GM12878 (cell line): ENCODE results near the gene PPP1R13B. TPM values are rescaled to one million over a fixed set of nuclear protein-coding genes. Genes with fewer than 3 reads are reported as not detected.

ENCODE experiments used
- ATAC-seq: fragments of 200-7000 bp; cut with Tn5 transposase; 3 replicates; pipeline ENCODE4 v1.9.1; 2020; ENCODE audit warnings: mild to moderate bottlenecking, moderate library complexity
- BruUV-seq: library from RNA; stranded (reverse); fragments of 400-500 nt; replicated peaks from 2 replicates; lab custom pipeline; 2021; lab: Mats Ljungman, UMichigan
- CTCF ChIA-PET: fragments of 300-600 bp; sonication (Branson Sonifier 250); formaldehyde crosslinking; extraction: SDS; loops from one replicate; lab custom pipeline; 2021; ENCODE audit warnings: inconsistent platforms; lab: Yijun Ruan, JAX
- POLR2A ChIA-PET: fragments of 350-600 bp; formaldehyde crosslinking; extraction: SDS; loops from one replicate; lab custom pipeline; 2021; ENCODE audit warnings: inconsistent platforms; lab: Charles Lee
- RAD21 ChIA-PET: fragments of 300-600 bp; sonication (Branson Sonifier 250); formaldehyde crosslinking; loops from one replicate; lab custom pipeline; 2023; ENCODE audit warnings: antibody characterized with exemption; ENCODE audit not compliant: unreplicated experiment; lab: Charles Lee
- SMC1A ChIA-PET: fragments of 300-600 bp; sonication (Branson Sonifier 250); formaldehyde crosslinking; loops from one replicate; lab custom pipeline; 2023; ENCODE audit not compliant: unreplicated experiment, uncharacterized antibody; lab: Charles Lee
- DNase-seq: peaks from one replicate; pipeline ENCODE4 v3.0.0-alpha.2; 2011; ENCODE audit warnings: low read depth, low spot score
- FAIRE-seq: peaks from 3 replicates; lab custom pipeline; 2011; peaks lifted over from hg19 to GRCh38; lab: Jason Lieb, UNC
- H2AFZ ChIP-seq: 2 replicates; pipeline ENCODE4 v1.6.0; 2011; ENCODE audit warnings: low read depth, low read length, control low read depth; ENCODE audit not compliant: control insufficient read depth
- H3K27ac ChIP-seq: 2 replicates; pipeline ENCODE4 v1.5.1; 2011; ENCODE audit warnings: control low read depth; ENCODE audit not compliant: control insufficient read depth, insufficient read depth
- H3K27me3 ChIP-seq, 2 experiments: replicated peaks in 1 of 2; 2 replicates each; pipeline versions ENCODE4 v1.6.0 to v1.6.1; 2011; ENCODE audit warnings: low read length in 1 of 2; ENCODE audit not compliant: control insufficient read depth in 2 of 2, insufficient read depth in 2 of 2
- H3K36me3 ChIP-seq, 2 experiments: 2 replicates each; pipeline ENCODE4 v1.5.1; 2011; ENCODE audit warnings: low read length in 1 of 2; ENCODE audit not compliant: control insufficient read depth in 2 of 2, insufficient read depth in 2 of 2
- H3K4me1 ChIP-seq: 2 replicates; pipeline ENCODE4 v1.6.1; 2011; ENCODE audit warnings: mild to moderate bottlenecking, low read length, moderate library complexity, mixed read lengths; ENCODE audit not compliant: control insufficient read depth, insufficient read depth
- H3K4me2 ChIP-seq: 2 replicates; pipeline ENCODE4 v1.6.0; 2011; ENCODE audit warnings: control low read depth; ENCODE audit not compliant: control insufficient read depth, insufficient read depth
- H3K4me3 ChIP-seq: fragments of 200-600 bp; sonication (generic); 2 replicates; pipeline ENCODE4 v1.5.1; 2016
- H3K79me2 ChIP-seq: 2 replicates; pipeline ENCODE4 v1.6.0; 2011; ENCODE audit warnings: low read length; ENCODE audit not compliant: control insufficient read depth, insufficient read depth
- H3K9ac ChIP-seq: 2 replicates; pipeline ENCODE4 v1.8.0; 2011; ENCODE audit warnings: low read length, control low read depth, mixed read lengths; ENCODE audit not compliant: control insufficient read depth, insufficient read depth
- H3K9me3 ChIP-seq: replicated peaks from 3 replicates; pipeline ENCODE4 v1.5.1; 2011; ENCODE audit warnings: mild to moderate bottlenecking, low read length; ENCODE audit not compliant: control insufficient read depth, insufficient read depth
- H4K20me1 ChIP-seq: 2 replicates; pipeline ENCODE4 v1.6.0; 2011; ENCODE audit not compliant: control insufficient read depth, insufficient read depth
- CBX5 ChIP-seq: sonication (generic); IDR thresholded peaks from 2 replicates; pipeline ENCODE4 v1.6.1; 2016; ENCODE audit warnings: low read depth, moderate library complexity, mild to moderate bottlenecking, inconsistent platforms
- E2F4 ChIP-seq: IDR thresholded peaks from 2 replicates; pipeline ENCODE4 v1.6.1; 2012; ENCODE audit warnings: low read depth, low read length, improper control_type of control experiment
- EED ChIP-seq: sonication (generic); IDR thresholded peaks from 2 replicates; pipeline ENCODE4 v1.6.1; 2016; ENCODE audit warnings: antibody characterized with exemption, low read depth
- FOS ChIP-seq: IDR thresholded peaks from 3 replicates; pipeline ENCODE4 v1.6.1; 2011; ENCODE audit warnings: borderline replicate concordance; ENCODE audit not compliant: insufficient read length; ENCODE audit errors: extremely low read depth
- HDAC2 ChIP-seq: fragments of 200-600 bp; sonication (generic); IDR thresholded peaks from 2 replicates; pipeline ENCODE4 v1.6.1; 2017
- HSF1 ChIP-seq: fragments of 150-350 bp; IDR thresholded peaks from 2 replicates; pipeline ENCODE4 v1.6.1; 2014; ENCODE audit warnings: mild to moderate bottlenecking, low read depth, low read length
- JUNB ChIP-seq: IDR thresholded peaks from 2 replicates; pipeline ENCODE4 v1.6.1; 2016; ENCODE audit warnings: antibody characterized with exemption, mild to moderate bottlenecking
- KAT2A ChIP-seq: conservative IDR thresholded peaks from 2 replicates; pipeline ENCODE4 v1.6.1; 2011; ENCODE audit warnings: low read depth, low read length; ENCODE audit not compliant: control insufficient read depth
- NFIC ChIP-seq: IDR thresholded peaks from 2 replicates; pipeline ENCODE4 v1.6.1; 2012; ENCODE audit warnings: low read depth, mild to moderate bottlenecking, inconsistent platforms, low read length, moderate library complexity
- RELA ChIP-seq: fragments of 450-650 bp; IDR thresholded peaks from 2 replicates; pipeline ENCODE4 v1.8.0; 2014; ENCODE audit warnings: borderline replicate concordance; ENCODE audit not compliant: partially characterized antibody
- SUPT20H ChIP-seq: IDR thresholded peaks from 2 replicates; pipeline ENCODE4 v1.6.1; 2011; ENCODE audit warnings: low read depth, mild to moderate bottlenecking, low read length, moderate library complexity, borderline replicate concordance; ENCODE audit not compliant: control insufficient read depth
- WGBS: methylation state at CpG from one replicate; pipeline ENCODE4 v1.1.6; 2016; ENCODE audit warnings: low lambda C conversion rate; ENCODE audit not compliant: insufficient replicate concordance, insufficient coverage; ENCODE audit errors: missing lambda C conversion rate; 5-methylcytosine and 5-hydroxymethylcytosine counted together
- in situ Hi-C: fragments of 300-500 bp; cut with MboI; formaldehyde crosslinking; loops from 9 replicates; pipeline ENCODE4 v1.14.3; 2018; ENCODE audit warnings: mixed read lengths
- intact Hi-C: fragments of 100-400 bp; cut with micrococcal nuclease; formaldehyde crosslinking; loops from one replicate; pipeline ENCODE4 v1.14.2; 2022; ENCODE audit not compliant: unreplicated experiment
- polyA plus RNA-seq, 11 experiments: library from polyadenylated mRNA; depleted of rRNA in 4 of 11; unstranded in 6 of 11; stranded (reverse) in 5 of 11; fragments of >200 nt; fragmentation: Nextera tagmentation in 4 of 11; fragmentation: Illumina TruSeq in 1 of 11; extraction: Ambion mirVana in 4 of 11; extraction: Trizol in 1 of 11; gene quantifications; 1 replicate in 1 of 11; 2 replicates in 10 of 11; pipeline versions ENCODE4 v1.2.1 to v1.2.3, GENCODE V29; 2011 to 2016; ENCODE audit warnings: inconsistent platforms in 2 of 11, missing spikeins in 2 of 11, low read depth in 1 of 11
- total RNA-seq, 4 experiments: library from RNA; depleted of rRNA in 3 of 4; stranded (reverse); fragments of >200 nt in 3 of 4; fragmentation: Illumina TruSeq in 1 of 4; extraction: Trizol in 1 of 4; gene quantifications; 2 replicates each; pipeline versions ENCODE4 v1.2.1 to v1.2.3, GENCODE V29; 2013 to 2021
- TF ChIP-seq, protein P1 (sequence below): fragments of 450-650 bp; formaldehyde crosslinking; IDR thresholded peaks from 2 replicates; pipeline ENCODE4 v1.5.0; 2022; ENCODE audit warnings: mild to moderate bottlenecking, missing genetic modification characterization

Gene PPP1R13B
- total and polyA plus RNA-seq, 10 of the 15 experiments (the other 5 are each of a cell fraction or from before 2014, with no cell fraction given) = 0.16 to 8.1 (median 3.2) TPM

GRCh38 chr14:103688906-103689902 is 158.2 kb downstream of the PPP1R13B start:
- CTCF ChIA-PET = interaction anchor here (0.6 to 2.3 kb wide), 2 partner anchors 9 to 1782 kb away, joined by 3 to 13 read pairs; no protein-coding TSS in a partner anchor
- DNase-seq = peak; percentile 53
- POLR2A ChIA-PET = interaction anchor here (0.7 to 1.2 kb wide), 4 partner anchors 26 to 153 kb away, joined by 3 to 5 read pairs (median 3); partner anchors contain the start of genes XRCC3 and ZFYVE21
- TF ChIP-seq RELA (no peak), E2F4 (no peak), NFIC (no peak), EED (no peak), HSF1 (no peak), FOS (no peak), KAT2A (no peak), JUNB (no peak), CBX5 (no peak), HDAC2 (no peak), SUPT20H (no peak)
- TF ChIP-seq, protein P1, sequence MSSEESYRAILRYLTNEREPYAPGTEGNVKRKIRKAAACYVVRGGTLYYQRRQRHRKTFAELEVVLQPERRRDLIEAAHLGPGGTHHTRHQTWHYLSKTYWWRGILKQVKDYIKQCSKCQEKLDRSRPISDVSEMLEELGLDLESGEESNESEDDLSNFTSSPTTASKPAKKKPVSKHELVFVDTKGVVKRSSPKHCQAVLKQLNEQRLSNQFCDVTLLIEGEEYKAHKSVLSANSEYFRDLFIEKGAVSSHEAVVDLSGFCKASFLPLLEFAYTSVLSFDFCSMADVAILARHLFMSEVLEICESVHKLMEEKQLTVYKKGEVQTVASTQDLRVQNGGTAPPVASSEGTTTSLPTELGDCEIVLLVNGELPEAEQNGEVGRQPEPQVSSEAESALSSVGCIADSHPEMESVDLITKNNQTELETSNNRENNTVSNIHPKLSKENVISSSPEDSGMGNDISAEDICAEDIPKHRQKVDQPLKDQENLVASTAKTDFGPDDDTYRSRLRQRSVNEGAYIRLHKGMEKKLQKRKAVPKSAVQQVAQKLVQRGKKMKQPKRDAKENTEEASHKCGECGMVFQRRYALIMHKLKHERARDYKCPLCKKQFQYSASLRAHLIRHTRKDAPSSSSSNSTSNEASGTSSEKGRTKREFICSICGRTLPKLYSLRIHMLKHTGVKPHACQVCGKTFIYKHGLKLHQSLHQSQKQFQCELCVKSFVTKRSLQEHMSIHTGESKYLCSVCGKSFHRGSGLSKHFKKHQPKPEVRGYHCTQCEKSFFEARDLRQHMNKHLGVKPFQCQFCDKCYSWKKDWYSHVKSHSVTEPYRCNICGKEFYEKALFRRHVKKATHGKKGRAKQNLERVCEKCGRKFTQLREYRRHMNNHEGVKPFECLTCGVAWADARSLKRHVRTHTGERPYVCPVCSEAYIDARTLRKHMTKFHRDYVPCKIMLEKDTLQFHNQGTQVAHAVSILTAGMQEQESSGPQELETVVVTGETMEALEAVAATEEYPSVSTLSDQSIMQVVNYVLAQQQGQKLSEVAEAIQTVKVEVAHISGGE (CRISPR knock-in tag) = no peak

More at GRCh38 chr14:103688906-103689902, 158.2 kb downstream of the PPP1R13B start:
- peaks cover 11% of the 10 kb centered on the region for H3K79me2 ChIP-seq
- H3K9ac ChIP-seq = peak overlapping the region; percentile 53
- WGBS = 37% methylated on average over 16 of the region's 16 CpGs
- H2AFZ ChIP-seq = peak overlapping the region; percentile 54
- ATAC-seq (peak; percentile 76), FAIRE-seq (peak; percentile 75)
- RAD21 ChIA-PET = interaction anchor here (0.7 to 2.0 kb wide), 4 partner anchors 9 to 119 kb away, joined by 3 to 9 read pairs (median 5); partner anchors contain the start of genes XRCC3 and ZFYVE21
- peaks cover 38% of the 10 kb centered on the region for H3K4me1 ChIP-seq
- peaks cover 10 to 36% of the 10 kb centered on the region in 2 experiments for H3K36me3 ChIP-seq
- no TSS peak for BruUV-seq
- no peaks in the 10 kb centered on the region for H3K27me3 ChIP-seq
- H3K4me2 ChIP-seq = peak overlapping the region; percentile 86
- H3K4me3 ChIP-seq = peak overlapping the region; percentile 43; the same call in 1 of the 2 replicates
- no peaks in the 10 kb centered on the region for H4K20me1 ChIP-seq
- H3K9me3 ChIP-seq = no peaks in the 10 kb centered on the region
- intact Hi-C loops = loop anchor here (2.0 kb wide), 1 partner anchor 116 kb away; no protein-coding TSS in a partner anchor
- peak overlapping the region; percentile 97 for H3K27ac ChIP-seq
- in situ Hi-C loops = no loop called here
- SMC1A ChIA-PET = interaction anchor here (0.7 to 1.1 kb wide), 2 partner anchors 24 to 65 kb away, joined by 3 read pairs; no protein-coding TSS in a partner anchor
